Prostate gland (tissue), 2 donors: Measurements from ENCODE around the gene SEPTIN5.

ENCODE experiments used
- POLR2A ChIP-seq: fragments of 450-650 bp; IDR thresholded peaks from one replicate; pipeline ENCODE4 v1.6.1; 2016; ENCODE audit warnings: antibody characterized with exemption, mild to moderate bottlenecking
- POLR2AphosphoS5 ChIP-seq: sonication (generic); formaldehyde crosslinking; IDR thresholded peaks from one replicate; pipeline ENCODE4 v1.6.1; 2017; ENCODE audit warnings: antibody characterized with exemption
- TF ChIP-seq, protein P1 (sequence below), 4 experiments: fragments of 200-600 bp in 2 of 4; fragments of 450-650 bp in 2 of 4; sonication (generic) in 2 of 4; IDR thresholded peaks; 1 replicate in 3 of 4; 2 replicates in 1 of 4; pipeline ENCODE4 v1.5.1; 2016 to 2019; ENCODE audit warnings: antibody characterized with exemption in 4 of 4, mild to moderate bottlenecking in 2 of 4, moderate library complexity in 2 of 4

DNA sequence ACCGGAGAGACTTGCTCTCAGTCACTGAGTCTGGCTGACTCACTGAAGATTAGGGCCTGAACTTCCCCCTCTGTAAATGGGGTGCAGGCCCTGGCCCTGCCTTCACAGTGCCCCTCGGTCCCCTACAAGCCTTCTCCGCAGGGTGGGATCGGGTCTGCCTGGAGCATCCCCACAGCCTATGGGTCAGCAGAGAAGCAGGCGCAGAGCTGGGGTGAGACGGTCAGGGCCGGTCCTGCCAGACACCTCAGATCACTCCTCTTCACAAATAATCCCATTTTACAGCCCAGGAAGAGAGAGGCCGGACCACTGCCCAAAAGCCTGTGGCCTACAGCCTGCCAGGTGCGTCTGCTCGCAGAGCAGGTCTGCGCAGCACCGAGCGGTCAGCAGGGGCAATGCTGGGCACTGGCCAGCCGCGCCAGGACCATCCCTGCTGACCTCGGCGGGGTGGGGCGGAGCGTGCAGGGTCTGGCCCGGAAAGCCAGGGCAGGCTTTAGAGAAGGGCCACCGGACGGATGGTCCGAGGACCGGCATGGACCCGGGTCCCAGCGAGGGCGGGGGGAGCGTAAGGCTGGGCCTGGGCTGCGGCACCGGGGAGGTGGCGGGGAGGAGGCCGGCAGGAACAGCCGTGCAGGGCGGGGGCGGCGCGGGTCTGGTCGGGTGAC, 522 bp upstream of the SEPTIN5 start:
- TF ChIP-seq, protein P1, sequence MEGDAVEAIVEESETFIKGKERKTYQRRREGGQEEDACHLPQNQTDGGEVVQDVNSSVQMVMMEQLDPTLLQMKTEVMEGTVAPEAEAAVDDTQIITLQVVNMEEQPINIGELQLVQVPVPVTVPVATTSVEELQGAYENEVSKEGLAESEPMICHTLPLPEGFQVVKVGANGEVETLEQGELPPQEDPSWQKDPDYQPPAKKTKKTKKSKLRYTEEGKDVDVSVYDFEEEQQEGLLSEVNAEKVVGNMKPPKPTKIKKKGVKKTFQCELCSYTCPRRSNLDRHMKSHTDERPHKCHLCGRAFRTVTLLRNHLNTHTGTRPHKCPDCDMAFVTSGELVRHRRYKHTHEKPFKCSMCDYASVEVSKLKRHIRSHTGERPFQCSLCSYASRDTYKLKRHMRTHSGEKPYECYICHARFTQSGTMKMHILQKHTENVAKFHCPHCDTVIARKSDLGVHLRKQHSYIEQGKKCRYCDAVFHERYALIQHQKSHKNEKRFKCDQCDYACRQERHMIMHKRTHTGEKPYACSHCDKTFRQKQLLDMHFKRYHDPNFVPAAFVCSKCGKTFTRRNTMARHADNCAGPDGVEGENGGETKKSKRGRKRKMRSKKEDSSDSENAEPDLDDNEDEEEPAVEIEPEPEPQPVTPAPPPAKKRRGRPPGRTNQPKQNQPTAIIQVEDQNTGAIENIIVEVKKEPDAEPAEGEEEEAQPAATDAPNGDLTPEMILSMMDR (IDR thresholded peaks at IDR 0.05) = no peak
- TF ChIP-seq POLR2A = no peak
- no peak for TF ChIP-seq POLR2AphosphoS5
